Astrocyte of the spinal cord (primary cell): ENCODE measurements around the gene FAM234B.

Experiments
- DNase-seq: peaks from one replicate; pipeline ENCODE4 v3.0.0; 2011; ENCODE audit warnings: low read depth, low spot score
- H3K4me3 ChIP-seq: 2 replicates; pipeline ENCODE4 v1.5.1; 2011; ENCODE audit warnings: low read depth, mild to moderate bottlenecking, low read length, moderate library complexity
- CTCF ChIP-seq: IDR thresholded peaks from 2 replicates; pipeline ENCODE4 v1.5.1; 2012; ENCODE audit warnings: low read depth, mild to moderate bottlenecking, low read length, inconsistent platforms
- in situ Hi-C: cut with HindIII; loops from 2 replicates; pipeline ENCODE4 v1.10.0; 2017; ENCODE audit warnings: low sequenced_read_pairs

FAM234B gene

DNA sequence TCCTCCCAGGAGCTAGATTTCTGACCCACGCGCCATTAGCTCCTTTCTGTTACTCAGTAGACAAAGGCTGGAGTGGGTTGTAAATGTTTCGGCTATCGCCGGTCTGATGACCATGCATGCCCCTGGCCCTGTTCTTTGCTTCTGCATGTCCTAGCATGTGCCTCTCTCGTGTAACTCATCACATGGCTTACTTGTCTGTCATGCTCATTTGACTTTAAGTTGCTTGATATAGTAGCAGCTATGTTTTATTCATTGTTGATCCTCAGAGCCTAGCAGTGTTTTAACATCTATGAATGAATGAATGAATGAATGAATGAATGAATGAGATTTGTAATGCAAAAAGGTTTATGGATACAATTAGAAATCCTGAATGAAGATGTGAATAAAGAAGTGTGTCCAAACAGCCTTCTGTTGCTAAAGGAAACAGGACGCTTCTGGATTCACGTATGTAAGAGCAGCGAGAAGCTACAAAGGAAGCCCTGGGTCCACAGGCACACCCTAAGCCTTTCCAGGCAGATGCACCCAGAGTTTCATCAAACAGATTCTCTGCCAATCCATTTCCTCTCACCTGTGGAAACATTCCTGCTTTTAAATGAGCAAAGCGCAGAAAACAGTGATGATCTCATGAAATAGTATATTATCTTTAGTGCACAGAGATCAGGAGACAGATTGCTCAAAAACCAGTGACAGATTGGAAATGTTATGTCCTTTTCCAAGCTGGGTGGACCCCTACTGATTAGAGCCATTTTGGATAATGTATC is 55.8 kb downstream of the FAM234B start:
- H3K4me3 ChIP-seq, result no peak overlapping the region
- peak; percentile 7 for DNase-seq
- TF ChIP-seq CTCF, result no peak
- in situ Hi-C loops, result no loop called here

- peak overlapping the region; percentile 16 for H3K4me3 ChIP-seq
- in situ Hi-C loops, result no loop called here
- DNase-seq, result no peak
- TF ChIP-seq CTCF, result no peak
Observed at GRCh38 chr12:13100605-13100881, 56.4 kb downstream of the FAM234B start.

GRCh38 chr12:13100882-13101769 is 56.9 kb downstream of the FAM234B start:
- peak overlapping the region; percentile 24 for H3K4me3 ChIP-seq
- no peak for TF ChIP-seq CTCF
- DNase-seq, result peak; percentile 94
- in situ Hi-C loops, result no loop called here

- peak; percentile 53 for DNase-seq
- peak overlapping the region; percentile 24 for H3K4me3 ChIP-seq
- TF ChIP-seq CTCF, result no peak
- in situ Hi-C loops, result no loop called here
Observed at GRCh38 chr12:13101821-13102375, 57.7 kb downstream of the FAM234B start.

GRCh38 chr12:13102461-13103195 is 58.4 kb downstream of the FAM234B start:
- peak; percentile 42 for DNase-seq
- in situ Hi-C loops, result no loop called here
- no peak overlapping the region for H3K4me3 ChIP-seq
- no peak for TF ChIP-seq CTCF

DNA sequence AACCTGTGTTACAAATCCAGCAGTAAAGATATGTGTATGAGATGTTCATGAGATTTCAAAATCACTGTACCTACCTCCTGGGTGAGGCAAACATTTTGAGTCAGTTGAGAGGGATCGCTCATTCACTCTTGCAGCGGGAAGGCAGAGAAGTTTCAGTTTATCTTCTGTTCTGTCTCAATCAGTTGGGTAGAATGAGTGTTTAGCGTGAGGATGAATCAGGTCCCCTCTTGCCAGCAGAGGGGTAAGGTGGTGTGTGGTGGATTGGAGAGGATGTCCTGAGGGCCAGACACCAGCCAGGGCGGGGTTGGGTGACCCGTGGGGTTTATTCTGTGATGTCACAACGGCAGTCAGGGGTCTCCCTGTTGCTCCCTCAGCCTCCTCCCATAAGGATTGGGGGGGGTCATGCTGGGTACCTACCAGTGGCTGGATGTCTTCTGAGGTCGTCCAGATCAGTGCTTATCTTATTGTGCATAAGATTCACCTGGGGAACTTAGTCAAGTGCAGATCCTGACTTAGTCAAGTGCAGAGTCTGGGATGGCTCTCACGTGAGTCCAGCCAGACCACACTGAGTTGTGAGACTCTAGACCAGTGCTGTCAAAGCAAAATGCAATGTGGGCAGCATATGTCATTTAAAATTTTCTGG is 59.3 kb downstream of the FAM234B start, which contains the start of gene GSG1:
GSG1 (minus strand) TSS at position 277 of the 643 bp plus-strand sequence; CDS start at position 122, 155 bp downstream.
- in situ Hi-C loops, result no loop called here

More for the DNA sequence above, 59.3 kb downstream of the FAM234B start, which contains the start of gene GSG1:
- DNase-seq, result no peak
- H3K4me3 ChIP-seq, result no peak within 1 kb of the TSS
- no peak for TF ChIP-seq CTCF
